ENCODE results near the gene DDX50. TPM values are rescaled to one million over a fixed set of nuclear protein-coding genes. Genes with fewer than 3 reads are reported as not detected.
"Not testable (repeated sequence)": the region's sequence is repeated elsewhere in the genome, so short reads cannot be mapped to it uniquely, and the experiment has no call there.

The DDX50 gene
- total RNA-seq: 62.9 and 64.3 TPM in 2 replicates

- DNase-seq (ENCODE audit: low read depth): peak; percentile 99
These were observed at the start of gene DDX50 for GRCh38 chr10:68901105-68901927. Gene DDX50 (plus strand): TSS chr10:68901315. CDS start chr10:68901385, 70 bp downstream.

- no peak for DNase-seq (ENCODE audit: low read depth)
These were observed 44.8 kb upstream of the DDX50 start for GRCh38 chr10:68856352-68856751.

GRCh38 chr10:68857005-68857404 is 44.1 kb upstream of the DDX50 start:
- no peak for DNase-seq (ENCODE audit: low read depth)

- no peak for DNase-seq (ENCODE audit: low read depth)
These were observed 39.9 kb upstream of the DDX50 start for GRCh38 chr10:68861253-68861652.

GRCh38 chr10:68864611-68865010 is 36.5 kb upstream of the DDX50 start:
- DNase-seq (ENCODE audit: low read depth): no peak

- DNase-seq (ENCODE audit: low read depth): not testable (repeated sequence)
These were observed 32.9 kb upstream of the DDX50 start for GRCh38 chr10:68868173-68868572.

GRCh38 chr10:68869623-68870022 is 31.5 kb upstream of the DDX50 start:
- DNase-seq (ENCODE audit: low read depth): no peak

- no peak for DNase-seq (ENCODE audit: low read depth)
These were observed 31.1 kb upstream of the DDX50 start for GRCh38 chr10:68870061-68870460.

GRCh38 chr10:68870545-68871104 is 30.5 kb upstream of the DDX50 start:
- no peak for DNase-seq (ENCODE audit: low read depth)

- DNase-seq (ENCODE audit: low read depth): peak; percentile 59
These were observed 29.9 kb upstream of the DDX50 start for GRCh38 chr10:68871105-68871711.

GRCh38 chr10:68871731-68872342 is 29.3 kb upstream of the DDX50 start:
- peak; percentile 93 for DNase-seq (ENCODE audit: low read depth)

GRCh38 chr10:68876246-68877138 is 24.6 kb upstream of the DDX50 start:
- no peak for DNase-seq (ENCODE audit: low read depth)

GRCh38 chr10:68877482-68878110 is 23.5 kb upstream of the DDX50 start:
- DNase-seq (ENCODE audit: low read depth): no peak

- no peak for DNase-seq (ENCODE audit: low read depth)
These were observed 22.6 kb upstream of the DDX50 start for GRCh38 chr10:68878496-68878895.

- DNase-seq (ENCODE audit: low read depth): no peak
These were observed 21.5 kb upstream of the DDX50 start for GRCh38 chr10:68879628-68880027.

GRCh38 chr10:68880181-68880580 is 20.9 kb upstream of the DDX50 start:
- DNase-seq (ENCODE audit: low read depth): no peak

GRCh38 chr10:68895041-68895440 is 6.1 kb upstream of the DDX50 start:
- no peak for DNase-seq (ENCODE audit: low read depth)

- peak; percentile 73 for DNase-seq (ENCODE audit: low read depth)
These were observed 3.8 kb upstream of the DDX50 start for GRCh38 chr10:68897336-68897741.

- DNase-seq (ENCODE audit: low read depth): no peak
These were observed 1.8 kb upstream of the DDX50 start for GRCh38 chr10:68899186-68899745.

GRCh38 chr10:68900427-68901104 is 549 bp upstream of the DDX50 start:
- peak; percentile 63 for DNase-seq (ENCODE audit: low read depth)
